Thymus (tissue), 11 donors: ENCODE results near the gene ANGEL1. TPM values are rescaled to one million over a fixed set of nuclear protein-coding genes. Genes with fewer than 3 reads are reported as not detected.

Source experiments
- DNase-seq, 9 donors: peaks; one replicate each; pipeline ENCODE4 v3.0.0-alpha.2; 2013; ENCODE audit warnings: low spot score in 9 of 9, low read depth in 6 of 9, missing footprints in 1 of 9
- H3K27ac ChIP-seq, 2 donors: one replicate each; pipeline ENCODE4 v1.5.1; 2013; ENCODE audit warnings: control low read depth in 1 of 2, low read depth in 1 of 2, low read length in 1 of 2, mild to moderate bottlenecking in 1 of 2, moderate library complexity in 1 of 2
- H3K27me3 ChIP-seq, 2 donors: one replicate each; pipeline ENCODE4 v1.5.1; 2013; ENCODE audit warnings: low read length in 1 of 2; ENCODE audit not compliant: control insufficient read depth in 2 of 2, insufficient read depth in 1 of 2
- H3K36me3 ChIP-seq, 2 donors: one replicate each; pipeline ENCODE4 v1.5.1; 2013; ENCODE audit warnings: low read length in 1 of 2, mild to moderate bottlenecking in 1 of 2, moderate library complexity in 1 of 2; ENCODE audit not compliant: control insufficient read depth in 2 of 2, insufficient read depth in 2 of 2
- H3K4me1 ChIP-seq, 2 donors: one replicate each; pipeline ENCODE4 v1.5.1; 2013; ENCODE audit warnings: low read length in 2 of 2; ENCODE audit not compliant: control insufficient read depth in 2 of 2, insufficient read depth in 2 of 2
- H3K4me3 ChIP-seq, 2 donors: one replicate each; pipeline ENCODE4 v1.5.1; 2013; ENCODE audit warnings: low read length in 2 of 2, control low read depth in 1 of 2, mild to moderate bottlenecking in 1 of 2
- H3K9me3 ChIP-seq, 2 donors: one replicate each; pipeline ENCODE4 v1.5.1; 2013; ENCODE audit warnings: low read length in 1 of 2, mild to moderate bottlenecking in 1 of 2; ENCODE audit not compliant: control insufficient read depth in 2 of 2, insufficient read depth in 1 of 2
- WGBS: extraction: QIAGEN DNeasy Blood & Tissue Kit; methylation state at CpG from one replicate; pipeline ENCODE4 v1.1.7; 2013; 5-methylcytosine and 5-hydroxymethylcytosine counted together
- polyA plus RNA-seq: library from polyadenylated mRNA; stranded (reverse); fragments of 200-250 nt; gene quantifications from one replicate; pipeline ENCODE4 v1.2.3, GENCODE V29; 2013
- total RNA-seq: library from RNA; stranded (reverse); fragments of 120-200 nt; gene quantifications from one replicate; pipeline ENCODE4 v1.2.4, GENCODE V29; 2013
- donor health status: healthy.

ANGEL1 gene
- total and polyA plus RNA-seq, 2 donors, result 4.4 to 12.2 TPM

DNA sequence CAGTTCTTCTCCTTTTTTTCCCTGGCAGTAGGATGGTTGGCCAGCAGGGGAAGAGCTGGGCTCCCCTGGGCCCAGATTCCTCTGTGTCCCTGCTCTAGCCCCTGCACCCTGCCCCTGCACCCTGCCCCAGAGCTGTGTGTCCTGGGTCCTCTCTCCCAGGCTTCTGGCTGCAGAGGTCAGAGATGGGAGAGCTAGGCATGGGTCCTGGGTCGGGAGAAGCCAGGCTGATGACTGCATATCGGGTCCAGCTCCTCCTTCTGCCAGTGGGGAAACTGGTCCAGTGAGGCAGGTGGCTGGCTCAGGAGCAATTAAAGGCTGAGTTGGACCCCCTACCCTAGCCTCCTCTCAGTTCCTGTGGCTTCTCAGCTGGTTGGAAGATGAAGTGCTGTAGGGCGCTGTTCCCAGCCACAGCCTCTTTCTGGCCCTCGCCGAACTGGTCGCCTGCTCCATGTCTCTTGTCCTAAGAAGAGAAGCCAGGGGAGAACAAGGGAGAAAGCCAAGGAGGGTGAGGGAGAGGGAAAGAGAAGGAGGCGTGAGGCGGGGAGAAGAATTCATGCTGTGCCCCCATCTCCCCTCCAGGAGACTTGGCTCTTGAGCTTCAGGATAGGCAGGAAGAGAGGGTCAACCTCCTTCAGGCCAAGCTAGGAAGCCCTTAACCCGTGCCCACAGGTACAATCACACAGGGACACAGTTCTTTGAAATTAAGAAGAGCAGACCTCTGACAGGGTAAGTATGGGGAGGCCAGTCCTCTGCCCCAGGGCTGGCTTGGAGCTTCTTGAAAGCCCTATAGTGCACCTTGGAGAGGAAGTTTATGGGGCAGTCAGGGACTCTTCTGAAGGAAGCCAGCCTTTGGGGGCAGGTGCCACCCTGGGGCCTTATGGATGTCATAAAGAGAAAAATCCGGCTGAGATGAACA is 41.9 kb downstream of the ANGEL1 start:
- Histone ChIP-seq H3K27ac (no peak overlapping the region), H3K4me1 (peaks cover 8 to 29% of the 10 kb centered on the region in 2 donors), H3K36me3 (no peaks in the 10 kb centered on the region), H3K4me3 (no peak overlapping the region), H3K9me3 (no peaks in the 10 kb centered on the region), H3K27me3 (peaks cover 0 to 2% of the 10 kb centered on the region in 2 donors)
- no peak for DNase-seq
- 93% methylated on average over 10 of the region's 10 CpGs for WGBS

DNA sequence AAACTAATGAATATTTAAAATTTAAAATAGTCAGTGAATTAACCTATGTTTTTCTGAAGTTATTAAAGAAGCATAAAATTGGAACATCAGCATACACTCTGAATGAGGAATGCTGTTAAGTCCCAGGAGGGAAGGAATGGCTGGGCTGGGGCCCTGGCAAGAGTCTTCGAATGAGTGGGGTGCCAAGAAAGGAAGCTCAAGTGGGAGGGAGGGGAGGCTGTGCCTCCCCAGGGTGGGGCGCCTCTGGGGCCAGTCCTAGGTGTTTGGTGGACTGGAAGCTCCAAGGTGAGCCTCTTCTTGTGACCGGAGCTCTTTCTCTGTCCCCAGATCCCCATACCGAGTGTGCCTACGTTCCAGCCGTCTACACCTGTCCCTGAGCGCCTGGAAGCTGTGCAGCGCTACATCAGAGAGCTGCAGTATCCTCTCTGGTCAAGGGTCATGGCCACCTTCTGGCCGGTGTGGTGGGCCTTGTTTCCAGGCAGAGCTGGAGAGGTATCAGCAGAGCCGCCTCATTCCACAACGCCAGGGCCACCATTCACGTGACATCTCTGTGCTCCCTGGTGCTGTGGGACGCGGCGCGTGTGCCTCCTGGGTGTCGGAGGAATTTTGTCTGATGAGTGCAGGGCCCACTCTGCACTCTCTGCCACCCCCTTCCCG is 42.9 kb downstream of the ANGEL1 start:
- Histone ChIP-seq H3K36me3 (no peaks in the 10 kb centered on the region), H3K4me1 (peaks cover 8 to 29% of the 10 kb centered on the region in 2 donors), H3K9me3 (no peaks in the 10 kb centered on the region), H3K27ac (no peak overlapping the region), H3K4me3 (no peak overlapping the region), H3K27me3 (peaks cover 0 to 10% of the 10 kb centered on the region in 2 donors)
- no peak for DNase-seq
- 91% methylated on average over 18 of the region's 18 CpGs for WGBS

DNA sequence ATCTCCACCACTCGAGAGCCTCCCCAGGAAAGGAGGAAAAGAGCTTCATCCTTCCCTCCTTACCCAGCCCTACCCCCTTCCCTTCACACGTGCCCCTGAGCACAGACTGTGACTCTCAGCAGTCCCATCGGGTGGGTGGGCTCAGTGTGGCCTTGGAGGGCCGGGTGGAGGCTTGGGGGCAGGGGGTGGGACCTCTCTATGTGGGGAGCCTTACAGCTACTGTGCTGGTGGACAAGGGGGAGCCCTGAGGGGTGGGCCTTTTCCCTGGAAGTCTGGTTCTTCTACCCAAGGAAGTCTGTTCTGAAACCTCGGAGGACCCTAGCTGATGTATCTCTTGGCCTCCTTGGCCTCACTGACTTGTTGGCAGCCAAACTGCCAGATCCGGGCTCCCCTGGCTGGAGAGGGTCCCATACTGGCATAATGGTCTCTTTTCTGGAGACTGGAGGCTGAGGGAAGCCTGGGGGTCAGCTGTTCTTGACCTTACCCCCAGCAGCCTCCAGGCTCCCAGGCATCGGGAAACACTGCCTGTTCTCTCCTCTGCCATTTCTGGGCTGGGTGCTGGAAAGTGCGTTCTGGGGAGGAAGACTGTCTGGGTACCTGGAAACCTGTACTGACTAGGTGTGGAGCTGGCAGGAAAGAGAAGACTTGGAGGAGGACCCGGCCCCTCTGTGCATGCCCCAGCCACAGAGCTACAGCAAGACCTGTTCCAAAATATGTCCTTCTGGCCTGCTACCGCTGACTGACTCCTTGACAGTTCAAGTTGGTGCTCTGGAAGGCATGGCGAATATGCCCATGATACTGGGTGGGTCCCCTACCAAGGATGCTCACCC is 43.8 kb downstream of the ANGEL1 start:
- no peak for DNase-seq
- 62% methylated on average over 11 of the region's 11 CpGs for WGBS
- H3K27ac ChIP-seq, result peak overlapping the region in 1 of 2 donors; percentile 37
- peaks cover 8 to 26% of the 10 kb centered on the region in 2 donors for H3K4me1 ChIP-seq
- no peak overlapping the region for H3K4me3 ChIP-seq
- H3K27me3 ChIP-seq, result peaks cover 0 to 12% of the 10 kb centered on the region in 2 donors
- no peaks in the 10 kb centered on the region for H3K36me3 ChIP-seq
- H3K9me3 ChIP-seq, result no peaks in the 10 kb centered on the region

DNA sequence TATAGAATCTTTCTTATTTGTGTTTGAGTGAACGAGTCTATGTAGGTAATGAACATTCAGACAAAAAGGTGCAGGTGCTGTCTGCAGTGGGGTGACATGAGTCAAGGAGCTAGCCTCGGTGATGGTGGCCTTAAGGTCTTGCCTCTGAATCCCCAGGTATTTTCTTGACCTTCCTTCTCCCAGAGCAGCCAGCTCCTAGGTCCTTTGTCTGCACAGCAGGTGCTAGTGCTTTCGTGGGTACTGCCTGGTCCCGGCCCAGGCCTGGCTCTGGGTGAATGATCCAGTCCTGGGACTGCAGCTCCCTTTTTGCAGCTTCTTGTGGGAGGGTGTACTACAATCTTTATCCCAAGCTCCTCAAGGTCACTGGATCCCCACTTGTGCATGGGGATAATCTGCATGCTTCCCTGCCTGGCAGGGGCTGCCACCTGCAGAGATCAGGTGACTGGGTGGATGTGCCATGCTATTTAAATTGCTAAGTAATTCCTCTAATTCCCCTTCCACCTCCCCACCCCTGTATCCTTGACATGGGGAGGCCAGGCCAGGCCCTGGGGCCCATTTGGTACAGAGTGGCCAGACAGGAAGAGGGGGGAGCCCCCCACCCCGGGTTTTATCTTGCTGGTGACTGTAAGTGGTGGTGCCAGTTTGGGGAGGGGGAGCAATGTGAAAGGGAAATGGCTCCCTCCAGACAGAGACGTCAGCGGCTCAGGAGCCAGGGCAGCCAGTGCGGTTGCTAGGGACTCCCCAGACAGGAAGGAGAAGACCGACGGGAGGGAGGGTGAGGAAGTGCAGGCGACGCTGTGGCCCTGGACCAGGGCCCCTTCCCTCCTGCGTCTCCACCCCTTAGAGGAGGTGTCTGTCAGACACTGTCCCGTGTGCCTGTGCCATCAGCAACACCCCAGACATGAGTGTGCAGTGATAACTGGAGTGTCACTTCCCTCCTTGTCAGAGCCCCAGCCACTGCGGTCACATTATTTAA is 44.7 kb downstream of the ANGEL1 start:
- H3K4me1 ChIP-seq, result peaks cover 8 to 25% of the 10 kb centered on the region in 2 donors
- 26% methylated on average over 15 of the region's 15 CpGs for WGBS
- no peaks in the 10 kb centered on the region for H3K9me3 ChIP-seq
- H3K4me3 ChIP-seq, result no peak overlapping the region
- H3K27ac ChIP-seq, result peak overlapping the region in 1 of 2 donors; percentile 57
- no peaks in the 10 kb centered on the region for H3K36me3 ChIP-seq
- DNase-seq, result peak in 5 of 9 donors; percentile 21 to 69 (median 41)
- peaks cover 4 to 21% of the 10 kb centered on the region in 2 donors for H3K27me3 ChIP-seq

DNA sequence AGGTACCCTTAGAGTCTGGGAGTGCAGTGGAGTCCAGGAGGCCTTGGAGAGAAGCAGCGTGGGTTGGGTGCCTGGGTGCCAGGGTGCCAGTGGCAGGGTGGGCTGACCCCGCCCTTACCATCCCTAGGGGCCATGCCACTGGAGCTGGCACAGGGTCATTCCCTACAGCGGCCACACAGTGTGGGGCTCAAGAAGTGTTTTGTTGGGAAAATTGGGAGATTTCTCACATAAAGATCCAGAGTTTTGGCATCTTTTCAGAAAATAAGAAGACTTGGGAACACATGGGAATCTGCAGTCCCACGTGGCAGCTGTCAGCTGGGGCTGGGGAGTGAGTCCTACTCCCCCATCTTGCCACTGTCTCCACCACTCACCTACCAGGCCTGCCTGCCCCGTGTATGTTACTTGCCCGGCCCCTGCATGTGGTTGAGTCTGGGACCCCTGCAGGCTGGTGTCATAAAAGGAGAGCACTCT is 47.2 kb downstream of the ANGEL1 start:
- peaks cover 29 to 42% of the 10 kb centered on the region in 2 donors for H3K27me3 ChIP-seq
- no peak overlapping the region for H3K27ac ChIP-seq
- H3K9me3 ChIP-seq, result peaks cover 0 to 4% of the 10 kb centered on the region in 2 donors
- H3K4me3 ChIP-seq, result no peak overlapping the region
- 93% methylated on average over 6 of the region's 6 CpGs for WGBS
- peaks cover 18 to 26% of the 10 kb centered on the region in 2 donors for H3K4me1 ChIP-seq
- DNase-seq, result no peak
- H3K36me3 ChIP-seq, result no peaks in the 10 kb centered on the region

DNA sequence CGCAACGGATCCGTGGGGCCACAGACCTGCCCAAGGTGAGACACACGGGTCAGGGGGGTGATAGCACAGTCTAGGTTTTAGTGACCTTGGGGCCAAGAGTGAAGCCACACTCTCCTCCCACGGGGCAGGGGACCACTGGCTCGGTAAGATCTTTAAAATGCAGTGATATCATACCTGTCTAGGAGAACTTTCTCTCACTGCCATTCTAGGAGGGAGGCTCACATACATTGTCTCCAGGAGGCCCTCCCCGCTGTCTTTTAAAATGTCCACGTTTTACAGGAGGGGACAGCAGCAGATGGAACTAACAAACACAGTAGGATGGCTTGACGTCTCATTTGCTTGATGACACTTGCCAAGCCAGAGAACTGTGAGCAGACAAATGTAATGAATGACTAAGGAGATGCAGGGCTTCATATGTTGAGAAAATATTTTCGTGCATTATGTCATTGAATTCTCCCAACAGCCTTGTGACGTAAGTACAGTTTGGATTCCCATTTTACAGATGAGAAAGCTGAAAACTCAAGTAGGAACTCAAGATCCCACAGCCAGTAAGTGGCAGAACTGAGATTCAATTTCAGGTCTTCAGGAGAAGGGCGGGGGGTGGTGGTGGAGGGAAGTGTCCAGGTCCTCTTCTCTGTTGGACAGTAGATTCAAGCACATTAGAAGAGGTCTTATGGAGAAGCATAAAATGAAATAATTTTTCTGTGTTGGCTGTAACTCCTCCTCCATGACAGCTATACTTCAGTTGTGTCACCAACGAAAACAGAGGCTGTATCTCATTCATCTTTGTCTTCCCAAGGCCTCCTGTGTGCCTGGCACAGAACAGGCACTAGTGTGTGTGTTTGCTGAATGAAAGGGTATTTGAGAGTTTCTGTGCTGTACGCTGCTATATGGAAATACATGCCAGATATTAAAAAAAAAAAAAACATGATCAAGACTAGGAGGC is 49.3 kb downstream of the ANGEL1 start:
- H3K36me3 ChIP-seq, result no peaks in the 10 kb centered on the region
- peaks cover 0 to 4% of the 10 kb centered on the region in 2 donors for H3K9me3 ChIP-seq
- H3K4me3 ChIP-seq, result peak overlapping the region in 1 of 2 donors; percentile 34
- no peak for DNase-seq
- no peak overlapping the region for H3K27ac ChIP-seq
- H3K27me3 ChIP-seq, result peaks cover 31 to 56% of the 10 kb centered on the region in 2 donors
- peaks cover 12 to 16% of the 10 kb centered on the region in 2 donors for H3K4me1 ChIP-seq
- WGBS, result 90% methylated on average over 14 of the region's 14 CpGs

DNA sequence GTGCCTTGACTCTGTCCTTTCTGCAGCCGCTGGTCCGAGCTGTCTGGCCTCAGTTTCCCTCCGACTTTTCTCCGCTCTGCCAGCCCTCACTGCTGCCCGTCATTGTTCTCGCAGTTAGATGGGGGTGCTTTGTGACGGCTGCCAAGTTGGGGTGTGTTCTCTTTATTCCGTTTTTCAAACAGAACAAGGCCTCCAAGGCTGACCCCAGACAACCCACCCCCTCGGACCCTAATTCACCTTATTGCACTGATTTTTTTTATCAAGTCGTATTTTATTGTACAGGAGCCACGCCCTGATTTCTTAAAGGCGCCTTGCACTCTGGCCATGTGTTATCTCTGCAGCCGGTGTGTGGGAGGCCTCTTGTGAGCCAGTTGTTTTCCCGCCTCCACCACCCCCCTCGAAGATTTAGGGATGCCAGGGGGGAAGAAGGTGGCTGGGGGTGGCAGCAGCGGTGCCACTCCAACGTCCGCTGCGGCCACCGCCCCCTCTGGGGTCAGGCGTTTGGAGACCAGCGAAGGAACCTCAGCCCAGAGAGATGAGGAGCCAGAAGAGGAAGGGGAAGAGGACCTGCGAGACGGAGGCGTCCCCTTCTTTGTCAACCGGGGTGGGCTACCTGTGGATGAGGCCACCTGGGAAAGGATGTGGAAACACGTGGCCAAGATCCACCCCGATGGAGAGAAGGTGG is 50.1 kb downstream of the ANGEL1 start:
- no peak for DNase-seq
- H3K9me3 ChIP-seq, result peaks cover 0 to 4% of the 10 kb centered on the region in 2 donors
- WGBS, result 42% methylated on average over 28 of the region's 28 CpGs
- no peak overlapping the region for H3K27ac ChIP-seq
- H3K36me3 ChIP-seq, result no peaks in the 10 kb centered on the region
- peaks cover 31 to 56% of the 10 kb centered on the region in 2 donors for H3K27me3 ChIP-seq
- H3K4me3 ChIP-seq, result peak overlapping the region; percentile 34 to 55
- peaks cover 7 to 11% of the 10 kb centered on the region in 2 donors for H3K4me1 ChIP-seq
